ENCODE data around the gene ENDOV. TPM values are rescaled to one million over a fixed set of nuclear protein-coding genes. Genes with fewer than 3 reads are reported as not detected.
A peak's percentile ranks its signal among the peaks of the same experiment; 100 is the strongest.

The ENDOV gene
- polyA plus RNA-seq, 1 experiment, result 29.8 TPM

- H3K36me3 ChIP-seq (ENCODE audit: control insufficient read depth, insufficient read depth, low read length), result peaks cover 46% of the 10 kb centered on the region
- ChIA-PET CTCF (no interaction called here), POLR2A (no interaction called here)
- no peak overlapping the region for H3K4me3 ChIP-seq (ENCODE audit: low read depth, low read length)
- no peak for TF ChIP-seq CTCF (IDR thresholded peaks at IDR 0.05; ENCODE audit: insufficient read depth, low read depth, low read length)
- no peaks in the 10 kb centered on the region for H3K27me3 ChIP-seq (ENCODE audit: control insufficient read depth, insufficient read depth, low read length)
- DNase-seq (ENCODE audit: low read depth), result no peak
Observed at GRCh38 chr17:80388175-80388574, 26.8 kb upstream of the ENDOV start.

DNA sequence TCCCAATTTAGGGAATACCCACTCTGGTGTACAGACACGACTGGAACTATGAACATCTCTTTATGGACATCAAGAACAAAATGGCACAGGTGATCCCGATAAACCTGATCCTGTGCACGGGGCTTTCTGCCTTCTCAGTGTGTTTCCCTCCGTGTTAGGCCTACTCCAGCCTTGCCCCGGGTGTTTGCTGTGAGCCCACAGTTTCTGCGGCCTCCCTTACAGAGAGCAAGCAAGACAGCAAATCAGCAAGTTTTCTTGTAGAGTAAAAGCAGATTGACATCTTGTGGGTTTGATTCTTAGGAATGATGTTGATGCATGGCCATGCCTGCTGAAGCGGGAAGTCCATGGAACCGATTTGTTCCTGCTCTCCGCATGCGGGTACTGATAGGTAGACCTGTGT is 26.4 kb upstream of the ENDOV start:
- CTCF ChIA-PET, result no interaction called here
- Histone ChIP-seq H3K27me3 (ENCODE audit: control insufficient read depth, insufficient read depth, low read length) (no peaks in the 10 kb centered on the region), H3K36me3 (ENCODE audit: control insufficient read depth, insufficient read depth, low read length) (peaks cover 47% of the 10 kb centered on the region), H3K4me3 (ENCODE audit: low read depth, low read length) (no peak overlapping the region)
- no peak for DNase-seq (ENCODE audit: low read depth)
- POLR2A ChIA-PET, result no interaction called here
- TF ChIP-seq CTCF (IDR thresholded peaks at IDR 0.05; ENCODE audit: insufficient read depth, low read depth, low read length), result no peak

DNA sequence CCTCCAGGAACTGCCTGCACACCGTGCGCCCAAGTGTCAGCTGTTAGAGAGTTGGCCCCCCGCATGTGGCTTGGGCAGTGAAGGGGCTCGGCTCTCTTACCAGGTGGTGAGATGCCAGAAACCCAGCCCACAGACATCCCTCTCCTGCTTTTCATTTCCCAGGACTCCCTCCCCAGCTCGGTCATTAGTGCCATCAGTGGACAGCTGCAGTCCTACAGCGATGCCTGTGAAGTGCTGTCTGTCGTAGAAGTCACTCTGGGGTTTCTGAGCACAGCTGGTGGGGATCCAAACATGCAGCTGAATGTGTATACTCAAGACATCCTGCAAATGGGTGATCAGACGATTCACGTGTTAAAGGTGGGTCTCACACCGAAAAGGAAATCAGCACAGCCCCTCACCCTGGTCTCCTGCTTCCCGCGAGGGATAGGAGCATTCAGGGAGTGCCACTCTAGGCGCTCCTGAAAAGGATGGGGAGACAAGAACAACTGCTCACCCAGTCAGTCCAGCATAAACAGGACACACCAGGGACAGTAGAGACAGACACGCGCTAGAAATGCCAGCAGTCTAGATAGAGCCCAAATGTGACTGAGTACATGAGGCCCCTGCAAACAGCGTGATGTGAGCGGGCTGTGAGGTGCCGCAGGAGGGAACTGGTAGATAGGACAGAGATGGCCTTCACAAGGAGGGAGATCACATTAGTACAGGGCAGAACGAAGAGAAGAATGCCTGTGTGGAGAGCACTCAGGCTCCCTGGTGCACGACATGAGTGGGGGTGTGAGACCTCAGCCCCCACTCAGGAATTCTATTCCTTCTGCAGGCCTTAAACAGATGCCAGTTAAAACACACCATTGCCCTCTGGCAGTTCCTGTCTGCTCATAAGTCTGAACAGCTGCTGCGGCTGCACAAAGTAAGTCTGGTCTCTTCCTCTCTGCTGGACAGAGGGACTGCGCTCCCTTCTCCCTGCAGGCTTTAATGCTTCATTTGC is 25.7 kb upstream of the ENDOV start:
- H3K27me3 ChIP-seq (ENCODE audit: control insufficient read depth, insufficient read depth, low read length), result no peaks in the 10 kb centered on the region
- POLR2A ChIA-PET, result no interaction called here
- DNase-seq (ENCODE audit: low read depth), result peak; percentile 41

GRCh38 chr17:80393241-80393890 is 21.6 kb upstream of the ENDOV start:
- peaks cover 20% of the 10 kb centered on the region for H3K36me3 ChIP-seq (ENCODE audit: control insufficient read depth, insufficient read depth, low read length)

More for the DNA sequence above, 25.7 kb upstream of the ENDOV start:
- Histone ChIP-seq H3K36me3 (ENCODE audit: control insufficient read depth, insufficient read depth, low read length) (peaks cover 42% of the 10 kb centered on the region), H3K4me3 (ENCODE audit: low read depth, low read length) (no peak overlapping the region)
- no peak for TF ChIP-seq CTCF (IDR thresholded peaks at IDR 0.05; ENCODE audit: insufficient read depth, low read depth, low read length)
- CTCF ChIA-PET, result no interaction called here

More at GRCh38 chr17:80393241-80393890, 21.6 kb upstream of the ENDOV start:
- CTCF ChIA-PET, result interaction anchor here (1.1 to 1.4 kb wide), 2 partner anchors 10 to 293 kb away, joined by 3 read pairs; partner anchors contain the start of gene GAA
- POLR2A ChIA-PET, result interaction anchor here (0.6 kb wide), 1 partner anchor 11 kb away, joined by 3 read pairs; no protein-coding TSS in a partner anchor
- TF ChIP-seq CTCF (IDR thresholded peaks at IDR 0.05; ENCODE audit: insufficient read depth, low read depth, low read length), result no peak
- H3K4me3 ChIP-seq (ENCODE audit: low read depth, low read length), result no peak overlapping the region
- no peaks in the 10 kb centered on the region for H3K27me3 ChIP-seq (ENCODE audit: control insufficient read depth, insufficient read depth, low read length)
- DNase-seq (ENCODE audit: low read depth), result peak; percentile 2

Measured in BJ (cell line).